H1 (cell line): ENCODE measurements around the gene SMPDL3B. TPM values are rescaled to one million over a fixed set of nuclear protein-coding genes. Genes with fewer than 3 reads are reported as not detected.

Experiments used
- CTCF ChIA-PET: fragments of 300-600 bp; sonication (Branson Sonifier 250); formaldehyde crosslinking; loops from one replicate; lab custom pipeline; 2021; ENCODE audit not compliant: partially characterized antibody; lab: Charles Lee
- POLR2A ChIA-PET: fragments of 300-600 bp; sonication (Branson Sonifier 250); formaldehyde crosslinking; loops from one replicate; lab custom pipeline; 2021; ENCODE audit warnings: inconsistent platforms; ENCODE audit not compliant: partially characterized antibody; lab: Charles Lee
- DNase-seq, 2 experiments: peaks; one replicate each; pipeline versions ENCODE4 v3.0.0 to v3.0.0-alpha.2; 2010 to 2022; ENCODE audit warnings: low spot score in 2 of 2, low read depth in 1 of 2, mixed read lengths in 1 of 2
- FAIRE-seq: peaks from 2 replicates; lab custom pipeline; 2011; peaks lifted over from hg19 to GRCh38; lab: Jason Lieb, UNC
- H2AFZ ChIP-seq: 2 replicates; pipeline ENCODE4 v1.8.1; 2012; ENCODE audit warnings: low read length, inconsistent platforms
- H2AK5ac ChIP-seq: 2 replicates; pipeline ENCODE4 v1.6.1; 2013; ENCODE audit warnings: low read depth, low read length
- H2BK120ac ChIP-seq: replicated peaks from 2 replicates; pipeline ENCODE3; 2013; ENCODE audit warnings: low read depth, low read length, inconsistent platforms
- H2BK12ac ChIP-seq: 2 replicates; pipeline ENCODE4 v1.6.1; 2013; ENCODE audit warnings: low read depth, low read length
- H2BK15ac ChIP-seq: 2 replicates; pipeline ENCODE4 v1.6.1; 2013; ENCODE audit warnings: low read length
- H2BK20ac ChIP-seq: 2 replicates; pipeline ENCODE4 v1.6.1; 2013; ENCODE audit warnings: low read length
- H2BK5ac ChIP-seq: 2 replicates; pipeline ENCODE4 v1.6.1; 2013; ENCODE audit warnings: low read depth, low read length
- H3K14ac ChIP-seq: 2 replicates; pipeline ENCODE4 v1.6.1; 2013; ENCODE audit warnings: inconsistent platforms; ENCODE audit not compliant: insufficient read length
- H3K18ac ChIP-seq: 2 replicates; pipeline ENCODE4 v1.6.1; 2013; ENCODE audit warnings: low read length; ENCODE audit errors: extremely low read depth
- H3K23ac ChIP-seq: 2 replicates; pipeline ENCODE4 v1.6.1; 2013; ENCODE audit warnings: inconsistent platforms; ENCODE audit not compliant: insufficient read length
- H3K23me2 ChIP-seq: 2 replicates; pipeline ENCODE4 v1.6.1; 2013; ENCODE audit warnings: low read depth, low read length
- H3K27ac ChIP-seq: 2 replicates; pipeline ENCODE4 v1.6.1; 2011; ENCODE audit warnings: low read depth, low read length, inconsistent platforms
- H3K27me3 ChIP-seq, 4 experiments: replicated peaks in 1 of 4; 1 replicate in 1 of 4; 2 replicates in 3 of 4; pipeline versions ENCODE4 v1.6.1 to v1.8.1; 2011 to 2013; ENCODE audit warnings: low read length in 3 of 4, mild to moderate bottlenecking in 3 of 4, inconsistent platforms in 2 of 4, mixed read lengths in 2 of 4, moderate library complexity in 1 of 4; ENCODE audit not compliant: control insufficient read depth in 3 of 4, insufficient read depth in 3 of 4; ENCODE audit errors: extremely low read depth in 1 of 4
- H3K36me3 ChIP-seq, 4 experiments: 2 replicates each; pipeline versions ENCODE4 v1.6.1 to v1.8.1; 2011 to 2013; ENCODE audit warnings: mild to moderate bottlenecking in 4 of 4, low read length in 3 of 4, moderate library complexity in 2 of 4, control low read depth in 1 of 4, inconsistent platforms in 1 of 4; ENCODE audit not compliant: insufficient read depth in 4 of 4, control insufficient read depth in 2 of 4
- H3K4ac ChIP-seq: replicated peaks from 2 replicates; pipeline ENCODE3; 2013; ENCODE audit warnings: low read length, low read depth, mixed read lengths, inconsistent platforms; ENCODE audit not compliant: insufficient read length
- H3K4me1 ChIP-seq, 4 experiments: replicated peaks in 1 of 4; 1 replicate in 1 of 4; 2 replicates in 3 of 4; pipeline versions ENCODE4 v1.6.1 to v1.8.1; 2011 to 2013; ENCODE audit warnings: low read length in 3 of 4, inconsistent platforms in 2 of 4, mixed read lengths in 1 of 4; ENCODE audit not compliant: insufficient read depth in 4 of 4, control insufficient read depth in 3 of 4
- H3K4me2 ChIP-seq, 2 experiments: 2 replicates each; pipeline versions ENCODE4 v1.6.1 to v1.8.1; 2011 to 2013; ENCODE audit warnings: low read depth in 2 of 2, low read length in 2 of 2, control low read depth in 1 of 2, inconsistent platforms in 1 of 2, mild to moderate bottlenecking in 1 of 2; ENCODE audit not compliant: insufficient read depth in 1 of 2
- H3K4me3 ChIP-seq, 4 experiments: fragments of 200-600, 300-600 bp in 1 of 4; sonication (generic), shearing (Covaris generic), sonication (Bioruptor Twin) in 1 of 4; 2 replicates each; pipeline versions ENCODE4 v1.5.1 to v1.8.1; 2011 to 2016; ENCODE audit warnings: low read length in 4 of 4, low read depth in 3 of 4, control low read depth in 2 of 4, inconsistent platforms in 2 of 4, mild to moderate bottlenecking in 2 of 4, mixed read lengths in 1 of 4, moderate library complexity in 1 of 4; ENCODE audit not compliant: insufficient read depth in 2 of 4; ENCODE audit errors: extremely low read depth in 1 of 4
- H3K56ac ChIP-seq: replicated peaks from 2 replicates; pipeline ENCODE3; 2013; ENCODE audit warnings: low read depth, mild to moderate bottlenecking, mixed read lengths, low read length, inconsistent platforms; ENCODE audit not compliant: insufficient read length
- H3K79me1 ChIP-seq: 2 replicates; pipeline ENCODE4 v1.6.1; 2013; ENCODE audit warnings: low read depth, low read length, control low read depth
- H3K79me2 ChIP-seq, 2 experiments: 2 replicates each; pipeline versions ENCODE4 v1.6.1 to v1.8.1; 2012 to 2013; ENCODE audit warnings: low read length in 2 of 2, mild to moderate bottlenecking in 2 of 2, inconsistent platforms in 1 of 2; ENCODE audit not compliant: insufficient read depth in 2 of 2, control insufficient read depth in 1 of 2
- H3K9ac ChIP-seq, 4 experiments: replicated peaks in 1 of 4; 1 replicate in 1 of 4; 2 replicates in 3 of 4; pipeline versions ENCODE4 v1.6.1 to v1.8.1; 2011 to 2013; ENCODE audit warnings: low read depth in 3 of 4, low read length in 3 of 4, control low read depth in 2 of 4, mild to moderate bottlenecking in 2 of 4, moderate library complexity in 2 of 4, inconsistent platforms in 1 of 4; ENCODE audit errors: extremely low read depth in 1 of 4
- H3K9me3 ChIP-seq, 2 experiments: 2 replicates each; pipeline versions ENCODE4 v1.6.1 to v1.8.1; 2012 to 2013; ENCODE audit warnings: mild to moderate bottlenecking in 2 of 2, moderate library complexity in 2 of 2, control low read depth in 1 of 2, inconsistent platforms in 1 of 2, low read depth in 1 of 2, low read length in 1 of 2, mixed read lengths in 1 of 2; ENCODE audit not compliant: insufficient read depth in 2 of 2
- H4K20me1 ChIP-seq, 2 experiments: replicated peaks in 1 of 2; 2 replicates each; pipeline versions ENCODE3 to v1.8.1; 2011 to 2013; ENCODE audit warnings: inconsistent platforms in 2 of 2, low read length in 2 of 2, mild to moderate bottlenecking in 1 of 2; ENCODE audit not compliant: insufficient read depth in 2 of 2, control insufficient read depth in 1 of 2
- H4K5ac ChIP-seq: 2 replicates; pipeline ENCODE4 v1.6.1; 2013; ENCODE audit warnings: low read length, low read depth, mixed read lengths, inconsistent platforms; ENCODE audit not compliant: insufficient read length
- H4K8ac ChIP-seq: 2 replicates; pipeline ENCODE4 v1.8.0; 2013; ENCODE audit warnings: mild to moderate bottlenecking, moderate library complexity, low read length, inconsistent platforms; ENCODE audit not compliant: insufficient read depth; ENCODE audit errors: extremely low read depth
- H4K91ac ChIP-seq: replicated peaks from 2 replicates; pipeline ENCODE3; 2013; ENCODE audit warnings: low read length, mixed read lengths, inconsistent platforms; ENCODE audit not compliant: insufficient read length
- ATF2 ChIP-seq: IDR thresholded peaks from 2 replicates; pipeline ENCODE4 v1.6.1; 2012; ENCODE audit warnings: low read length, inconsistent platforms
- CHD2 ChIP-seq: IDR thresholded peaks from 2 replicates; pipeline ENCODE4 v1.6.1; 2012; ENCODE audit warnings: low read length, improper control_type of control experiment
- FOSL1 ChIP-seq: IDR thresholded peaks from 2 replicates; pipeline ENCODE4 v1.6.1; 2011; ENCODE audit warnings: mild to moderate bottlenecking, low read depth, low read length, moderate library complexity; ENCODE audit not compliant: insufficient read depth
- GABPA ChIP-seq: IDR thresholded peaks from 2 replicates; pipeline ENCODE4 v1.6.1; 2011; ENCODE audit warnings: mild to moderate bottlenecking, low read length, moderate library complexity, borderline replicate concordance; ENCODE audit not compliant: insufficient read depth
- HDAC2 ChIP-seq, 2 experiments: fragments of 300-600 bp in 1 of 2; sonication (generic) in 1 of 2; IDR thresholded peaks; 2 replicates each; pipeline ENCODE4 v1.6.1; 2011 to 2012; ENCODE audit warnings: low read depth in 2 of 2, low read length in 2 of 2, mild to moderate bottlenecking in 2 of 2, moderate library complexity in 2 of 2, borderline replicate concordance in 1 of 2, inconsistent platforms in 1 of 2
- JUN ChIP-seq: IDR thresholded peaks from 2 replicates; pipeline ENCODE4 v1.6.1; 2011; ENCODE audit warnings: low read depth, mild to moderate bottlenecking, improper control_type of control experiment, low read length
- NRF1 ChIP-seq: IDR thresholded peaks from 2 replicates; pipeline ENCODE4 v1.6.1; 2011; ENCODE audit warnings: mild to moderate bottlenecking, low read depth, low read length, improper control_type of control experiment
- RNF2 ChIP-seq: fragments of 200-900, 300-1000 bp; sonication (generic); IDR thresholded peaks from 2 replicates; pipeline ENCODE4 v1.7.1; 2016; ENCODE audit warnings: borderline replicate concordance, low read depth, mild to moderate bottlenecking, antibody characterized with exemption, low read length; ENCODE audit not compliant: poor library complexity, severe bottlenecking; ENCODE audit errors: missing control alignments
- SIN3A ChIP-seq, 2 experiments: IDR thresholded peaks in 1 of 2; conservative IDR thresholded peaks in 1 of 2; 2 replicates each; pipeline ENCODE4 v1.6.1; 2011 to 2012; ENCODE audit warnings: low read length in 2 of 2, improper control_type of control experiment in 1 of 2, low read depth in 1 of 2, mild to moderate bottlenecking in 1 of 2
- SP4 ChIP-seq: IDR thresholded peaks from 2 replicates; pipeline ENCODE4 v1.6.1; 2012; ENCODE audit warnings: low read length, inconsistent platforms
- TAF1 ChIP-seq: IDR thresholded peaks from 2 replicates; pipeline ENCODE4 v1.6.1; 2011; ENCODE audit warnings: mild to moderate bottlenecking, low read depth, low read length
- TEAD4 ChIP-seq: IDR thresholded peaks from 2 replicates; pipeline ENCODE4 v1.6.1; 2012; ENCODE audit warnings: low read depth, low read length, inconsistent platforms, mixed read lengths
- YY1 ChIP-seq: IDR thresholded peaks from 2 replicates; pipeline ENCODE4 v1.6.1; 2011; ENCODE audit warnings: low read depth, mild to moderate bottlenecking, low read length
- WGBS, 2 experiments: shearing (Covaris generic) in 1 of 2; methylation state at CpG; one replicate each; pipeline versions ENCODE4 v1.1.6 to v1.1.7; 2013 to 2015; ENCODE audit warnings: low lambda C conversion rate in 2 of 2, mixed read lengths in 2 of 2, inconsistent platforms in 1 of 2, low coverage in 1 of 2, missing lambda C conversion rate in 1 of 2; ENCODE audit not compliant: insufficient replicate concordance in 2 of 2, insufficient coverage in 1 of 2, insufficient read length in 1 of 2; ENCODE audit errors: extremely low coverage in 1 of 2, missing lambda C conversion rate in 1 of 2; 5-methylcytosine and 5-hydroxymethylcytosine counted together
- polyA plus RNA-seq, 7 experiments: library from polyadenylated mRNA; depleted of rRNA in 3 of 7; stranded (reverse) in 5 of 7; unstranded in 2 of 7; fragments of >200 nt in 5 of 7; fragments of 200-250 nt in 2 of 7; gene quantifications; 1 replicate in 5 of 7; 2 replicates in 1 of 7; 4 replicates in 1 of 7; pipeline versions ENCODE4 v1.2.1 to v1.2.3, GENCODE V29; 2011 to 2013; ENCODE audit warnings: missing spikeins in 2 of 7, mixed read lengths in 2 of 7
- total RNA-seq: library from RNA; stranded (reverse); fragmentation: NEBNext Ultra II Directional; extraction: Animal tissue kit (Norgen Biotek cat#: 25700); gene quantifications from 2 replicates; pipeline ENCODE4 v1.2.1, GENCODE V29; 2021

Gene SMPDL3B
- total and polyA plus RNA-seq, 2 of the 8 experiments (the other 6 are each of a cell fraction or from before 2014, with no cell fraction given), result 54.7 to 143 TPM

DNA sequence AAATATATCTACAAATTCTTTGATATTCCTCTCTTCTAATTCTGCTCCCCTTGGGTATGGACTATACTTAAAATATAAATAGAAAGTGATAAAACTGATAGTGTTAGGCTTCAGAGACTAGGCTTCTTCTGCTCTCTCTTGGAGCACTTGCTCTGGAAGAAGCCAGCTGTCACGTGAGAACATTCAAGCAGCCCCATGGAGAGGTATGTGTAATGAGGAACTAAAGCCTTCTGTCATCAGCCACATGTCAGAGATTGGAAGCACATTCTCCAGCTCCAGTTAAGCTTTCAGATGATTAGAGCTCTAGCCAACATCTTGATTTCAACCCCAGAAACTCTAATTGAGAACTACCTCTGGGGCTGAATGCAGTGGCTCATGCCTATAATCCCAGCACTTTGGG, 59.3 kb downstream of the SMPDL3B start:
- no peak overlapping the region for H2BK20ac ChIP-seq
- no peak overlapping the region for H3K18ac ChIP-seq
- H3K23me2 ChIP-seq, result no peaks in the 10 kb centered on the region
- no peaks in the 10 kb centered on the region for H3K27me3 ChIP-seq
- no peaks in the 10 kb centered on the region for H3K79me1 ChIP-seq
- no peak overlapping the region for H4K8ac ChIP-seq
- no peak overlapping the region for H3K14ac ChIP-seq
- H2AK5ac ChIP-seq, result no peak overlapping the region
- H2BK120ac ChIP-seq, result no peak overlapping the region
- no peak overlapping the region for H3K56ac ChIP-seq
- H2BK12ac ChIP-seq, result no peak overlapping the region
- no peak overlapping the region for H3K9ac ChIP-seq
- no peaks in the 10 kb centered on the region for H3K79me2 ChIP-seq
- no peak overlapping the region for H2AFZ ChIP-seq
- no peak overlapping the region for H3K27ac ChIP-seq
- no peak overlapping the region for H3K4me3 ChIP-seq
- no peak overlapping the region for H3K4ac ChIP-seq
- no peak for FAIRE-seq
- ChIA-PET CTCF (no interaction called here), POLR2A (no interaction called here)
- H3K4me2 ChIP-seq, result no peak overlapping the region
- no peak overlapping the region for H3K23ac ChIP-seq
- no peak overlapping the region for H2BK5ac ChIP-seq
- DNase-seq, result no peak
- no peaks in the 10 kb centered on the region for H3K9me3 ChIP-seq
- H4K91ac ChIP-seq, result no peak overlapping the region
- H3K36me3 ChIP-seq, result peaks cover 10 to 61% (median 39%) of the 10 kb centered on the region in 4 experiments
- no peaks in the 10 kb centered on the region for H4K20me1 ChIP-seq
- H3K4me1 ChIP-seq, result no peaks in the 10 kb centered on the region
- H4K5ac ChIP-seq, result no peak overlapping the region
- WGBS, 2 experiments, result 93% methylated on average over 1 of the region's 1 CpG; no CpG with 5 or more reads in 1 of the 2 experiments
- no peak overlapping the region for H2BK15ac ChIP-seq
- TF ChIP-seq YY1 (no peak), RNF2 (no peak), TAF1 (no peak), HDAC2 (IDR thresholded peaks at IDR 0.05; ENCODE audit: borderline replicate concordance in 1 of 2, low read depth in 2 of 2, low read length in 2 of 2) (no peak), ATF2 (no peak), JUN (no peak), SP4 (no peak), SIN3A (conservative IDR thresholded peaks at IDR 0.05 in 1 of 2, IDR thresholded peaks at IDR 0.05 in 1 of 2; ENCODE audit: low read depth in 1 of 2, low read length in 2 of 2) (no peak), GABPA (no peak), TEAD4 (no peak), CHD2 (no peak), NRF1 (no peak), FOSL1 (no peak)
